ENCODE measurements around the gene KCNA2.

DNA sequence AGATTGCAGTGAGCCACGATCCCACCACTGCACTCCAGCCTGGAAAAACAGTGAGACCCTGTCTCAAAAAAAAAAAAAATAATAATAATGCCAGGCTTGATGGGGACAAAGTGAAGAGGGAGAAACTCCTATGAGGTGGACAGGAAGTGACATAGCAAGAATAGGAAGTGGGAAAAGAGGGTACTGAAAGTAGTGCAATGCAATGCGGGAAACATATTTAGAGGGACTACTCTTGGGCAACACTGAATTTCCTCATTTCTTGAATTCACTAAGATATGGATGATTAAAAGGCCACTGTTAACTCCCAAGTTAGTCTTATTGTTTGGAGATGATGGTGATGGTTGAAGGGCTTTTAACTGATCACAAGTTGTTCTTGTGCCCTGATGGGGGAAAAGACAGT, 21.6 kb upstream of the KCNA2 start:
- no peak for TF ChIP-seq POLR2A (IDR thresholded peaks at IDR 0.05)
- TF ChIP-seq, protein P1, sequence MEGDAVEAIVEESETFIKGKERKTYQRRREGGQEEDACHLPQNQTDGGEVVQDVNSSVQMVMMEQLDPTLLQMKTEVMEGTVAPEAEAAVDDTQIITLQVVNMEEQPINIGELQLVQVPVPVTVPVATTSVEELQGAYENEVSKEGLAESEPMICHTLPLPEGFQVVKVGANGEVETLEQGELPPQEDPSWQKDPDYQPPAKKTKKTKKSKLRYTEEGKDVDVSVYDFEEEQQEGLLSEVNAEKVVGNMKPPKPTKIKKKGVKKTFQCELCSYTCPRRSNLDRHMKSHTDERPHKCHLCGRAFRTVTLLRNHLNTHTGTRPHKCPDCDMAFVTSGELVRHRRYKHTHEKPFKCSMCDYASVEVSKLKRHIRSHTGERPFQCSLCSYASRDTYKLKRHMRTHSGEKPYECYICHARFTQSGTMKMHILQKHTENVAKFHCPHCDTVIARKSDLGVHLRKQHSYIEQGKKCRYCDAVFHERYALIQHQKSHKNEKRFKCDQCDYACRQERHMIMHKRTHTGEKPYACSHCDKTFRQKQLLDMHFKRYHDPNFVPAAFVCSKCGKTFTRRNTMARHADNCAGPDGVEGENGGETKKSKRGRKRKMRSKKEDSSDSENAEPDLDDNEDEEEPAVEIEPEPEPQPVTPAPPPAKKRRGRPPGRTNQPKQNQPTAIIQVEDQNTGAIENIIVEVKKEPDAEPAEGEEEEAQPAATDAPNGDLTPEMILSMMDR (IDR thresholded peaks at IDR 0.05) = no peak

All from esophagus squamous epithelium (tissue), 4 donors.